ENCODE results near the gene HCN1.

HCN1 gene

GRCh38 chr5:45696206-45696836 lies at the start of gene HCN1:
TSS of gene HCN1 (minus strand) at chr5:45696380.
- DNase-seq (ENCODE audit: extremely low read depth in 1 of 2, low read depth in 1 of 2) = peak; percentile 5 to 11

- no peak for DNase-seq (ENCODE audit: extremely low read depth in 1 of 2, low read depth in 1 of 2)
These were observed 44.9 kb upstream of the HCN1 start for GRCh38 chr5:45741110-45741509.

GRCh38 chr5:45737153-45737552 lies 41.0 kb upstream of the HCN1 start:
- no peak for DNase-seq (ENCODE audit: extremely low read depth in 1 of 2, low read depth in 1 of 2)

GRCh38 chr5:45725537-45725936 lies 29.4 kb upstream of the HCN1 start:
- no peak for DNase-seq (ENCODE audit: extremely low read depth in 1 of 2, low read depth in 1 of 2)

- DNase-seq (ENCODE audit: extremely low read depth in 1 of 2, low read depth in 1 of 2) = no peak
These were observed 1.0 kb upstream of the HCN1 start for GRCh38 chr5:45697201-45697600.

- DNase-seq (ENCODE audit: extremely low read depth in 1 of 2, low read depth in 1 of 2) = no peak
These were observed 400 bp downstream of the HCN1 start for GRCh38 chr5:45695804-45696156.

- no peak for DNase-seq (ENCODE audit: extremely low read depth in 1 of 2, low read depth in 1 of 2)
These were observed 993 bp downstream of the HCN1 start for GRCh38 chr5:45694971-45695803.

- no peak for DNase-seq (ENCODE audit: extremely low read depth in 1 of 2, low read depth in 1 of 2)
These were observed 1.8 kb downstream of the HCN1 start for GRCh38 chr5:45694255-45694814.

- DNase-seq (ENCODE audit: extremely low read depth in 1 of 2, low read depth in 1 of 2) = no peak
These were observed 3.7 kb downstream of the HCN1 start for GRCh38 chr5:45692481-45692880.

GRCh38 chr5:45691656-45692055 lies 4.5 kb downstream of the HCN1 start:
- no peak for DNase-seq (ENCODE audit: extremely low read depth in 1 of 2, low read depth in 1 of 2)

GRCh38 chr5:45687701-45688100 lies 8.5 kb downstream of the HCN1 start:
- DNase-seq (ENCODE audit: extremely low read depth in 1 of 2, low read depth in 1 of 2) = no peak

GRCh38 chr5:45686620-45687019 lies 9.6 kb downstream of the HCN1 start:
- DNase-seq (ENCODE audit: extremely low read depth in 1 of 2, low read depth in 1 of 2) = no peak

- no peak for DNase-seq (ENCODE audit: extremely low read depth in 1 of 2, low read depth in 1 of 2)
These were observed 12.1 kb downstream of the HCN1 start for GRCh38 chr5:45684118-45684517.

GRCh38 chr5:45680950-45681349 lies 15.2 kb downstream of the HCN1 start:
- DNase-seq (ENCODE audit: extremely low read depth in 1 of 2, low read depth in 1 of 2) = no peak

- no peak for DNase-seq (ENCODE audit: extremely low read depth in 1 of 2, low read depth in 1 of 2)
These were observed 18.7 kb downstream of the HCN1 start for GRCh38 chr5:45677524-45677923.

- no peak for DNase-seq (ENCODE audit: extremely low read depth in 1 of 2, low read depth in 1 of 2)
These were observed 23.9 kb downstream of the HCN1 start for GRCh38 chr5:45672271-45672670.

GRCh38 chr5:45648744-45649143 lies 47.4 kb downstream of the HCN1 start:
- no peak for DNase-seq (ENCODE audit: extremely low read depth in 1 of 2, low read depth in 1 of 2)

GRCh38 chr5:45643056-45643455 lies 53.1 kb downstream of the HCN1 start:
- no peak for DNase-seq (ENCODE audit: extremely low read depth in 1 of 2, low read depth in 1 of 2)

- no peak for DNase-seq (ENCODE audit: extremely low read depth in 1 of 2, low read depth in 1 of 2)
These were observed 53.8 kb downstream of the HCN1 start for GRCh38 chr5:45642370-45642769.

- DNase-seq (ENCODE audit: extremely low read depth in 1 of 2, low read depth in 1 of 2) = no peak
These were observed 57.1 kb downstream of the HCN1 start for GRCh38 chr5:45639040-45639439.

GRCh38 chr5:45627076-45627656 lies 69.0 kb downstream of the HCN1 start:
- DNase-seq (ENCODE audit: extremely low read depth in 1 of 2, low read depth in 1 of 2) = no peak

- DNase-seq (ENCODE audit: extremely low read depth in 1 of 2, low read depth in 1 of 2) = no peak
These were observed 72.3 kb downstream of the HCN1 start for GRCh38 chr5:45623832-45624231.

All from stimulated activated CD8-positive, alpha-beta memory T cell treated with anti-CD3 and anti-CD28 coated beads, Interleukin-7, amount 100 ng/mL, for 48 hours (primary cell).